LNCaP clone FGC (cell line): ENCODE results near the gene ARL13A.
"Not testable (repeated sequence)": the region's sequence is repeated elsewhere in the genome, so short reads cannot be mapped to it uniquely, and the experiment has no call there.

ENCODE experiments used
- DNase-seq: peaks from one replicate; pipeline ENCODE4 v3.0.0-alpha.2; 2011; ENCODE audit warnings: low read depth
- H3K4me3 ChIP-seq: 2 replicates; pipeline ENCODE4 v1.5.1; 2011; ENCODE audit warnings: mild to moderate bottlenecking, low read depth, low read length, control low read depth
- TF ChIP-seq, protein P1 (sequence below): IDR thresholded peaks from 2 replicates; pipeline ENCODE4 v1.5.1; 2012; ENCODE audit warnings: mild to moderate bottlenecking; ENCODE audit not compliant: control insufficient read depth, insufficient read depth; ENCODE audit errors: extremely low read depth

Gene ARL13A

GRCh38 chrX:100984818-100985217 lies 15.3 kb downstream of the ARL13A start:
- no peak for DNase-seq
- TF ChIP-seq, protein P1, sequence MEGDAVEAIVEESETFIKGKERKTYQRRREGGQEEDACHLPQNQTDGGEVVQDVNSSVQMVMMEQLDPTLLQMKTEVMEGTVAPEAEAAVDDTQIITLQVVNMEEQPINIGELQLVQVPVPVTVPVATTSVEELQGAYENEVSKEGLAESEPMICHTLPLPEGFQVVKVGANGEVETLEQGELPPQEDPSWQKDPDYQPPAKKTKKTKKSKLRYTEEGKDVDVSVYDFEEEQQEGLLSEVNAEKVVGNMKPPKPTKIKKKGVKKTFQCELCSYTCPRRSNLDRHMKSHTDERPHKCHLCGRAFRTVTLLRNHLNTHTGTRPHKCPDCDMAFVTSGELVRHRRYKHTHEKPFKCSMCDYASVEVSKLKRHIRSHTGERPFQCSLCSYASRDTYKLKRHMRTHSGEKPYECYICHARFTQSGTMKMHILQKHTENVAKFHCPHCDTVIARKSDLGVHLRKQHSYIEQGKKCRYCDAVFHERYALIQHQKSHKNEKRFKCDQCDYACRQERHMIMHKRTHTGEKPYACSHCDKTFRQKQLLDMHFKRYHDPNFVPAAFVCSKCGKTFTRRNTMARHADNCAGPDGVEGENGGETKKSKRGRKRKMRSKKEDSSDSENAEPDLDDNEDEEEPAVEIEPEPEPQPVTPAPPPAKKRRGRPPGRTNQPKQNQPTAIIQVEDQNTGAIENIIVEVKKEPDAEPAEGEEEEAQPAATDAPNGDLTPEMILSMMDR = no peak
- no peak overlapping the region for H3K4me3 ChIP-seq

- no peak for DNase-seq
- no peak overlapping the region for H3K4me3 ChIP-seq
- TF ChIP-seq, protein P1 = no peak
Measured at GRCh38 chrX:100990139-100990538, 20.6 kb downstream of the ARL13A start.

GRCh38 chrX:100994352-100995281 lies 25.1 kb downstream of the ARL13A start:
- no peak for DNase-seq
- H3K4me3 ChIP-seq = no peak overlapping the region
- TF ChIP-seq, protein P1 = no peak

GRCh38 chrX:100995469-100995868 lies 26.0 kb downstream of the ARL13A start:
- H3K4me3 ChIP-seq = no peak overlapping the region
- TF ChIP-seq, protein P1 = no peak
- DNase-seq = no peak

DNA sequence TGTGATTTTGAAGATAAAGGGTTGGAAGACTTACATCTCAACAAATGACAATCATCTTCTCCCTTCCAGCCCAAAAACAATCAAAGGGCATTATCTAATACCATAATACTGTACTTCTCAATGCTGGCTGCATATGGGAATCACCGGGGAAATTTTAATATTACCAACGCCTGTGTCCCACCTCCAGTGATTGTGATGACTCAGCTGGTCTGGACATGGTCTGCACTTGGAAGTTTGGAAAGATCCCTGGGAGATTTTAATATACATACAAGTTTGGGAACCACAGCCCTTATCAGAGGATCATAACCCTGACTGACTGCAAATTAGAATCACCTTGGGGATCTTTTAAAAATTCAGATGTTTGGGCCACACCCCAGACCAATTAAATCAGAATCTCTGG lies 29.9 kb downstream of the ARL13A start:
- no peak for DNase-seq
- TF ChIP-seq, protein P1 = no peak
- no peak overlapping the region for H3K4me3 ChIP-seq

GRCh38 chrX:101009090-101009489 lies 39.6 kb downstream of the ARL13A start:
- H3K4me3 ChIP-seq = no peak overlapping the region
- TF ChIP-seq, protein P1 = no peak
- DNase-seq = no peak

DNA sequence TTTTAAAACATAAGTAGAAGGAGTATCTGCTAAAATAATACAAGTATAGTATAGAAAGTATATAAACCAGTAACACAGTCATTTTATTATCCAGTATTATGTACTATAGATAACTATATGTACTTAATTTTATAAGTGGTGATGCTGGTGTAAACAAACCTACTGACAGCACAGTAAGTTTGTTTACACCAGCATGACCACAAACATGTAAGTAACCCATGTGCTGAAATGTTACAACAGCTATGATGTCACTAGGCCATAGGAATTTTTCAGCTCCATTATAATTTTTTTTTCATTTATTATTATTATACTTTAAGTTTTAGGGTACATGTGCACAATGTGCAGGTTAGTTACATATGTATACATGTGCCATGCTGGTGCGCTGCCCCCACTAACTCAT lies 42.5 kb downstream of the ARL13A start:
- not testable (repeated sequence) for H3K4me3 ChIP-seq, DNase-seq
